NCI-H128 (cell line): ENCODE data around the gene ITPA.

Source experiments
- DNase-seq: peaks from one replicate; lab custom pipeline; 2025; ENCODE audit not compliant: unreplicated experiment; lab: John Stamatoyannopoulos, UW

Gene ITPA

DNA sequence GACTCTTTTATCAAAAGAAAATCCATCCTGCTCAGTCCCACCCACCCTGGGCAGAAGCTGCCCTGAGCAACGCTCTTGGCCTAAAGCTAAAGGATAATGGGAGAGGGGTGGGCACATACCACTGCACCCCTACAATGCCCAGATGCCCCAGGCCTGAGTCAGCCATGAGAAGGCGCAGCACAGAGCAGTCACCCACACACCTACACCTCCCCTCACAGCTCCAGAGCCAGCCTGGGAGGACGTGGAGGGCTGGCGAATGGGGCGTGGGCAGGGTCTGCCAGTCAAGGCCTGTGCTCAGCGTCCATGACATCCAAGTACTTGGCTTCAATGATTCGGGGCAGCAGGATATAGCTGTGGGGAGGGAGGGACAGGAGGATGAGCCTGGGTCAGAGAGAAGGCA, 18.2 kb downstream of the ITPA start:
- DNase-seq, result no peak

DNA sequence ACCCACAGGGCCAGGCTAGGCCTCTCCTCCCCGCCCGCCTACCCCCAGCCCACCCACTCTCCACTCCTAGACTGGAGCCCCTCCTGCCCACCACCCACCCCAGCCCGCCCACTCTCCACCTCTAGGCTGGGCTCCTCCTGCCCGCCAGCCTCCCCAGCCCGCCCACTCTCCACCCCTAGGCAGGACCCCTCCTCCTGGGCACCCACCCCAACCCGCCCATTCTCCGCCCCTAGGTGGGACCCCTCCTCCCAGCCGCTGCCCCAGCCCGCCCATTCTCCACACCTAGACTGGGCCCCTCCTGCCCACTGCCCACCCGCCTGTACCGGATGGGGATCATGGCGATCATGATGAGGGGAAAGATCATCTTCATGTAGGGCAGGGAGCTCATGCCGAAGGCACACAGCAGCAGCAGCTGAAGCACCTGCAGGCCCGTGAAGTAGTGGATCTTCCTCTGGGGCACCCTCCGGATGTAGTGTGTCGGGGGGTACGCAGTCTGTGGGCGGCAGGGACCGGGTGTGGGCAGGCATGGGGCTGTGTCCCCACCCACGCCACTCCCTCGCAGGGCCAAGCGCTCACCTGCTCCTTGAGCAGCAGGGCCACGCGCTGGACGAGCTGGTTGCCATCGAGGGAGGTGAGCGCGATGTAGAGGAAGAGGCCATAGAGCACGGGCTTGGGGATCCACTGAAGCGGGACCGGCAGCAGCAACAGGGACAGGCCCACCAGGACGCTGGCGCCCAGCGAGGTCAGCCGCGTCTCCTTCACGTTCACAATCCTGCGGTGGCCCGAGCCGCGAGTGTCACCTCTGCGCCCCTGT, 18.8 kb downstream of the ITPA start:
- no peak for DNase-seq

- no peak for DNase-seq
These were observed 19.4 kb downstream of the ITPA start for GRCh38 chr20:3228750-3229032.

DNA sequence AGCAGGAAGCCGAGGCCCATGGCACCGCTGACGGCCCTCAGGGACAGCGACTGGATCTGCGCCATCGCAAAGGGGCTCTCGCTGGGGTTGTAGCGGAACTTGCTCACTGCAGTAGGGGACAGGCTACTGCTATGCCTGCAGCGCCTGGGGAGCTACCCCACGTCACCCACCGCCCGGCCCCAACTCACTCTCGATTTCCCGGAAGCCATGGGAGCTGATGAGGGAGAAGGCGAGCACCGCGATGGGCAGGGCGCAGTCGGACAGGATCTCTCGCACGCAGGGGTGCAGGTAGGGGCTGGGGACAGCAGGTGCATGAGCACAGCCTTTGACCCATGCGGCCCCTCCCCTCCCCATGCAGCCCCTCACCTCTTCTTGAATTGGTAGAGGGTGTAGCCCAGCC, 19.9 kb downstream of the ITPA start:
- DNase-seq, result no peak

DNA sequence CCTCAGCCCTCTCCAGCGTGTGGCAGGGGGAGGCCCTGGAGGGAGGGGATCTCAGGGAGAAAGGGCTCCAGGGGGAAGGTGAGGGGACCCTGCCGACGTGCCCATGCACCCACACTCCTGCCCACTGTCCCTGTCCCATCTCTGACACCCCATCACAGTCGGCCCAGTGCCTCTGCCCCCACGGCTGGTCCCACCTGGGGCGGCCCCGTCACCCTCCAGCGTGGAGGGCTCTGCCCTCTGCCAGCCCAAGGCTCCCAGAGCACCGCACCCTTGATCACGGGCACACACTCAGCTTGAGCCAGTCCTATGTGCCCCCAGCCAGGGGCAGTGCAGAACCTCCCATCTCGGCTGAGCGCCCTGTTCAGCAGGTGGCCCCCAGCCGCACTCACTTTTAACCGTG, 20.5 kb downstream of the ITPA start:
- no peak for DNase-seq

- DNase-seq, result no peak
These were observed 21.8 kb downstream of the ITPA start for GRCh38 chr20:3231116-3231515.

- no peak for DNase-seq
These were observed 22.7 kb downstream of the ITPA start for GRCh38 chr20:3231889-3232588.

GRCh38 chr20:3233131-3233990, 24.1 kb downstream of the ITPA start:
- no peak for DNase-seq

- DNase-seq, result no peak
These were observed 24.7 kb downstream of the ITPA start for GRCh38 chr20:3233991-3234498.

DNA sequence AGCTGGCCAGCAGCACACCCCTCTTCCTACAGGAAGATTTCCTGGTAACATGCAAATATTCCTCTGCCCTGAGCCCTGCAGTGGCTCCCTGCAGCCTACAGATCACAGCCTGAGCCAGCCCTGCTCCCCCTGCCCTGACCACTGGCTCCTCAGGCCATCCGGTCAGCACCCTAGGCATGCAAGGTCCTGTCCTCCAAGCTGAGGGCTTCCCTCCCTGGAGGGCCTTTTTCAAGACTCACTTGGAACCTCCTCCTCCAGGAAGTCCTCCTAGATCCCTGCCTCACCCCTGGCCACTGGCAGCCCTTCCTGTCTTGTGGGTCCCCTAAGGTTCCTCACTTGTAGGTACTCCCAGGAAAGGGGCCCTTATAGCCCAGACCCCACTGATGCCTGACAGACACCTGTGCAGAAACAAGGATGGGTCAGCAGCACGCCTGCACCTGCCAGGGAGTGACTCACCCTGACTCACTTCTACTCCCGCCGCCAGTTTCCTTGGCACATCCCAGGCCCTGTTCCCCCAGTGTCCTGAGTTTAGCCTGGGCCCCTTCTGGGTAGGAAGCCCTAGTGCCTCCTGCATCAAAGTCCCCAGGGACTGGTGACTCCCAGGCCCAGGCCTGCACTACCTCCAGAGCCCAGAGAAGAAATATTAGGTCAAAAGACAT, 26.5 kb downstream of the ITPA start:
- no peak for DNase-seq

DNA sequence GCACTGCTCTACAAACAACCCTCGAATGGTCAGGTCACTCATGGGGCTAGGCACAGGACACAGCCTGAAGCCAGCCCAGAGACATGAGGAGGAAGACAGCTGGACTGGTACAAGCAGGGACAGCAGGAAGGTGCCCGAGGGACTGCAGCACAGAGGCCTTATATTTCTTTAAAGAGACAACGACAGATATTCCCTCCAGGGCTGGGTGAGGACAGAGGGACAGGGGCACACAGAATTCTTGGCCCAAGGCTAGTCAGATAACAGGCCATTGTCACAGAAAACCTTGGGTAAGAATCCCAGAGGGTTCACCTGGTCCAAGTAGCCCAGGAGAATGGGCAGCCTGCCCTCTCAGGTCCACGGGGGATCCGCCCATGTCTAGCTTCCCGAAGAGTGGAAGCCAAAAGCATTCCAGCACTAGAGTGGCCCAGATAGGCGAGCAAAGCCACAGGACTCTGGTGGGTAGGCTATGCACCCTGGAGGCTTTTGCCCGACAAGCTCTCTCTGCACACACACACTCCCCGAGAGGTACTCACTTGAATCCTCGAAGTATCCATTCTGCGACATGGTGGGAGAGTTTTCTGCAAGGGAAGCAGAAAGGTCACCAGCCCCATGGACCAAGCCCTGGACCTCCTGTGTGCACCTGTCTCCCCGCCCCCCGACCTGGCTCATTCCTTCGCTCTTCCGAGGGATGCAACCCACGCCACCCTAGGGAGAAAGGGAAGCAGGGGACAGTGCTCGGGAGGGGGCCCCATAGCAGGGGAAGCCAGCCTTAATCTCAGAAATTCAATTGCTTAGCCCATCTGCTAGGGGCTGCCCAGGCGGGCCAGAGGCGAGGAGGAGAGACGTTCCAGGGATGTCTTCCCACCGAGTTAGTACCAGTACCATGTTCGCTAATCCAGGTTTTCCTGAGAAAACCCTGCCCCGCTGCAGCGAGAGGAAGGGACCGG, 28.0 kb downstream of the ITPA start:
- DNase-seq, result no peak

GRCh38 chr20:3237958-3238615, 28.8 kb downstream of the ITPA start:
- no peak for DNase-seq

DNA sequence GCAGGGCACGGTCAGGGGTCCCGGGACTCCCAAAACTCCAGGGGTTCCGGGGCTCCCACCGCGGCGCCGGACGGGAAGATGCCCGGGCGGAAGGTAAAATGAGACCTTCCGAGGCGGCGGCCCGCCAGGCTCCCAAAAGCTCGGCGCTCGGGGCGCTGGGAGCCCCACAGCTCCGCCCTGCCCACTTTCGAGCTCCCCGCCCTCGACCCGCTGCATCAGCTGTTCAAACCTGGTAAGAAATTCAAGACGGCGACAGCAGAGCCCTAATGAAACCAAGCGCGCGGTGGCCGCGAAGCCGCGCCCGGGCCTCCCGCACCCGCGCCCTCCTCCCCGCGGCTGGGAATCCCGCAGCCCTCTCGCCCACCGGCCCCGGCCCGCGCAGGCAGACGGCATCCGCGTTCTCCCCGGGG, 29.3 kb downstream of the ITPA start:
- no peak for DNase-seq

DNA sequence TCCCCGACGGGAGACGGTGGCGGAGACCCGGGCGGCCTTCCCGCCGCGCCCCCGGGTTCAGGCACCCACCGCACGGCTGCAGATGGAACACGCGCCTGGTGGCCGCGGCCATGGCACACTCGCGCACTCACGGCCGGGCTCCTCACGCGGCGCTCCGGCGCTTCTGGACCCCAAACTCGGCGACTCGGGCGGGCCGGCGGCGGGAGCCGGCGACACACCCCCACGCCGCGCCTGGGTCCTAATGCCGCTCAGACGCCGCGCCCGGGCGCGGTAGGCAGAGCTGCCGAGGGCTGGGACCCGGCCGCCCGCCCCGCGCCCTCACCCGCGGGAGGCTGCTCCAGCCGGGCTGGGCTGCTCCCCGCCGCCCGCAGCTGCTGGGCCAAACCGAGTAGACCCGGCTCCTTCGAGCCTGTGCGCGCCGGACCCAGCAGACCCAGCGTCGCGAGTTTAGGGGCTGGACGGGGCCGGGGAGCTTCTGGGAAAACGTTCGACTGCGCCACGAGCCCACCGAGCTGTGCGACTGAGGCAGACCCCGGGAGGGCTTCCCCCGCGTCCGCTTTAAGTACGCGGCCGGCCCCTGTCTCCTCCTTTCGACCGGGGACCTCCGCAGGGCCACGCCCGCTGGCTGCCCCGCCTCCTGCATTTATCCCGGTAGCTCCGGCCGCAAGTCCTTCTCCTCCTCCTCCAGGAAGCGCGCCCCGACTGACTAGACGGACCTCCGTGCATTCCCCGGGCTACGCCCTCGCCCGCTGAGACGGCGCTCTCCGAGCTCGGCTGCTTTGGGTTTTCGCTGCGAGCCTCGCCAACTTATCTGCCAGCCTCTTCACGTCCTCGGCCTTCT, 29.9 kb downstream of the ITPA start, which contains the start of gene SLC4A11:
Gene SLC4A11 (minus strand): TSS at position 165 of the 841 bp plus-strand sequence. CDS start 53 bp downstream, at position 112.
- DNase-seq, result no peak

GRCh38 chr20:3239867-3240775, 30.8 kb downstream of the ITPA start:
- no peak for DNase-seq

- DNase-seq, result no peak
These were observed 31.6 kb downstream of the ITPA start for GRCh38 chr20:3240776-3241363.

GRCh38 chr20:3242172-3242692, 32.9 kb downstream of the ITPA start:
- no peak for DNase-seq
